Activated effector memory CD4-positive, alpha-beta T cell treated with Interleukin-2 at 50 U/mL for 16 hours (primary cell): ENCODE measurements around the gene KIAA1191.
A peak's percentile ranks its signal among the peaks of the same experiment; 100 is the strongest.

Experiments used
- DNase-seq: peaks from one replicate; pipeline ENCODE4 v3.0.0-alpha.2; 2020

Gene KIAA1191

DNA sequence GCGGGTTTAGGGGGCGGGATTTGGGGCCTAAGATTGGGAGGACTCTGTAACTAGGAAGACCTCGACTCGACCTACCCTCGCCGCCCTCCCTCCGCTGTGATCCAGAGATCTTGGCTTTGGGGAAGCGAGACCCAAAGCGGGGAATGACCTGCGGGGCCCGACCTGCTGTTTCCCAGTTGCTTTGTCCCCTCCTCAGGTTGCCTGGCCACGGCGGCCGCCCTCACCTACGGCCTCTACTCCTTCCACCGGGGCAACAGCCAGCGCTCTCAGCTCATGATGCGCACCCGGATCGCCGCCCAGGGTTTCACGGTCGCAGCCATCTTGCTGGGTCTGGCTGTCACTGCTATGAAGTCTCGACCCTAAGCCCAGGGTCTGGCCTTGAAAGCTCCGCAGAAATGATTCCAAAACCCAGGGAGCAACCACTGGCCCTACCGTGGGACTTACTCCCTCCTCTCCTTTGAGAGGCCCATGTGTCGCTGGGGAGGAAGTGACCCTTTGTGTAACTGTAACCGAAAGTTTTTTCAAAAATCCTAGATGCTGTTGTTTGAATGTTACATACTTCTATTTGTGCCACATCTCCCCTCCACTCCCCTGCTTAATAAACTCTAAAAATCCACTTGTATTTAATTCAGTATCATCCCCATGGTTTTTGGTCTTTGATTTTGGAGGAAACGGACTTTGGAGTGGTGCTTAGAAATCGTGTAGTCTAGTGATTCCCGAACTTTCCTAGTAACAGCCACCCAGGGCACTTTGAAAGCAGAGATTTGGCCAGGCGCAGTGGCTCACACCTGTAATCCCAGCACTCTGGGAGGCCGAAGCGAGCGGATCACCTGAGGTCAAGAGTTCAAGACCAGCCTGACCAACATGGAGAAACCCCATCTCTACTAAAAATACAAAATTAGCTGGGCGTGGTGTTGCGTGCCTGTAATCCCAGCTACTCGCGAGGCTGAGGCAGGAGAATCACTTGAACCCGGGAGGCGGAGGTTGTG, 27.9 kb upstream of the KIAA1191 start:
- no peak for DNase-seq

DNA sequence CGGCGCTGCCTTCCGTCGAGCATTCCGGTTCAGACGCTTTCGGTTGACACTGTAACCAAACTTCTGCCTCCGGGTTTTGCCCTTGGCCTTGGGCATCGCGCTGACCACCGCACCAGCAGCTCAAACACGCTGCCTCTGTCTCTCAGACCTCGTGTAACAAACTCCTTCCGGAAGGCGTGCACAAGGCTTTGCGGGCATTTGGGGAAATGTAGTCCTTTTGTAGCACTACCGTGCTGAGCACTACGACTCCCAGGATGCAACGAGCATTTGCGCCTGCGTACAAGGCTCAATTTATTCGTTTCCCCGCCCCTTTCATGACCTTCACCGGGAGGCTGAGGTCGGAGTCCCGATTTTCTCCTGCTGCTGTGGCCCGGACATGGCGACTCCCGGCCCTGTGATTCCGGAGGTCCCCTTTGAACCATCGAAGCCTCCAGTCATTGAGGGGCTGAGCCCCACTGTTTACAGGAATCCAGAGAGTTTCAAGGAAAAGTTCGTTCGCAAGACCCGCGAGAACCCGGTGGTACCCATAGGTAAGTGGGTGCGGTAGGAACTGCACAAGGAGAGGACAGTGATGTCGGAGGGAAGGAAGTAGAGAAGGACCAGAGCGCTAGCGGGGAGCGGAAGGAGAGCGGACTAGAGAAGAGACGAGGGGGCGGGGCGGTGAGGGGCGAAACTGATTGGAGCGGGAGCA, 27.0 kb upstream of the KIAA1191 start, which contains the start of the genes HIGD2A and NOP16:
Gene HIGD2A, plus strand, starts transcription at position 308 of the 691 bp plus-strand sequence. Its CDS starts 69 bp downstream, at position 377.
Gene NOP16, minus strand, starts transcription at position 155 of the 691 bp plus-strand sequence. Its CDS starts 59 bp downstream, at position 96.
- peak; percentile 97 for DNase-seq

DNA sequence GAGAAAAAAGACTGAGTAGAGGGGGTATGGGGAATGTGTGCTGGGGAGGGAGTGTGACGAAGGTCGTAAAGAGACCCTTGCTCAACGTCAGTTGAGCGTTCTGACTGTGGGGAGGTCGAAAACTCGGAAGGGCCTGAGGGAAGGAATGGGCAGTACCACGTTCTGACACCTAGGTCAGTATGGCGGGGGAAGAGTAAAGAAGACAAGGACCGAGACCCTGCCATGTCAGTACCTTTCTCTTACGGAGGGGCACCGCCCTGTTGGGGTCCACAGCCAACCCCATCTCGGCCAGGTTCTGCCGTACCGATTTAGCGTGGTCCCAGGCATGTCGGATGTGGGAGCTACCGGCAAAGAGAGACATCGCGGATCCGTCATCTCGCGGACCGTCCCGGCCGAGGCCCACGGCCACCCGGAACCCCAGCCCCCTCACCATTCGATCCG, 26.5 kb upstream of the KIAA1191 start:
- DNase-seq = no peak

DNA sequence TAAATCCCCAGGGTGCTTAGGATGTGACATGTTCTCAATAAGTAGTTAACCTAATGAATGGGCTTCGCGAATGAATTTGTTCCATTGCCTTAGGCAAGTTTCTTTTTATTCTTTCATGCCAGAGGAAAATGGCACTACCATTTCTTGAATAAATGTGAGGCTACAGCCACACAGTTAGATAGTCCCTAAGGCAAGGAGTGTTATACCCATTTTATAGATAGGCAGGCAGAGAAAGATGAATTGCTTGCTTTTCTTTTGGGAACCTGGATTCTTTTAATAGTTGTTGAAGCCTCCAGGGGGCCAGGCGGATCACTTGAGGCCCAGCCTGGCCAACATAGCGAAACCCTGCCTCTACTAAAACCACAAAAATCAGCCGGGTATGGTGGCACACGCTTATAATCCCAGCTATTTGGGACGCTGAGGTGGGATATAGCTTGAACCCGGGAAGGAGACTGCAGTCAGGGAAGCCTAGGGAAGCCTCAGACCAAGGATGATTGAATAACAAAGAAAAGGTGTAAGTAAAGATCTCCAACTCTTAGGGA, 25.9 kb upstream of the KIAA1191 start:
- DNase-seq = no peak

DNA sequence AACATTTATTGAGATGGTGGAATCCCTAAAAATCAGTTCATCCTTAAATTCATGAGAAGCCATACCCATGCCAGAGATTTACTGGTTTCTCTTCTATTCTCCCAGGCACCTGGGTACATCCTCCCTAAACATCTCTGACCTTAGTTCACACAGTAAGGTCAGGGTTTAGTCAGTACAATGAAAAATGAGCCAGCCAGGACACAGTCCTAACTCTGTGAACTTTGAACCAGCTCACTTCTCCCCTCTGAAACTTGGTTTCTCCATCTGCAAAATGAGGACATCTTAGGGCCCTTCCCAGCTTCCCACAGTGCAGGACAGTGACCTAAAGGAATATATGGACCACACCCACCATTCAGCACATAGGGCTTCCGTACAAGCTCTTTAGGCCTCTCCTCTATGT, 24.9 kb upstream of the KIAA1191 start:
- no peak for DNase-seq

DNA sequence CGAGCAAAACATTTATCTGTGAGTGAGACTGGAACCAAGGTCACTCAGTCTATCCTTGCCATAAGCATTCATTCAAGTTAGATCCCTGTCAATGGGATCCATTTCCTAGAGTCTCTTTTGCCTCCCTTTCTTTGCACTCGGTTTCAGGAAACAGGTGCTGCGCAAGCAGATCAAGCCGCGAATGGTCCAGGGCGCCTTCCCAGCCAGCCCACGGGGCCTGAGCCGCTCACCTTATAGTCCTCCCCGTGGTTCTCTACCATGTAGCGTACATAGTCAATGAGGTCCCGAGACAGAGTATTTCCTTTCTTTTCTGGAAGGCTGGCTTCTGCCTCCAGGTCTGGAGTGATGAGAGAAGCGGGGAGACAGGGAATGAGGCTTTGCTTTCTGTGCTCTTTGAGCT, 23.4 kb upstream of the KIAA1191 start:
- DNase-seq = no peak

DNA sequence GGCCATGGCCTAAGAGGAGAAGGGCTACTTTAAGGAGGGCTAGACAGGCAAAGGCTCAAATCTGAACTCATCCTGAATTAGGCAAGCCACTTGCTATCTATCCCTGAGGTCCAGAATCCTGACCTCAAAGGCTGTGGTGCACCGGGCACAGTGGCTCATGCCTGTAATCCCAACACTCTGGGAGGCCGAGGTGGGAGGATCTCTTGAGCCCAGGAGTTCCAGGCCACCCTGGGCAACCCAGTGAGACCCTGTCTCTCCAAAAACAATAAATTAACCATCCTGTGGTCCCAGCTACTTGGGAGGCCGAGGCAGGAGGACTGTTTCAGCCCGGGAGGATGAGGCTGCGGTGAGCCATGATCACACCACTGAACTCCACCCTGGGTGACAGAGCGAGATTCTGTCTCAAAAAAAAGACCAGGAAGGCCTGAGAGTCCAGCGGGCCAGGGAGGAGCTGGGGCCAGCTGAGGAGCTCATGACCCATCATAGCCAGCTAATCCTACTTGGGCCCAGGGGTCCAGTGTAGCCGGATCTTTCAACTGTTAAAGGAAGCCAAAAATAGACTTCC, 22.9 kb upstream of the KIAA1191 start:
- DNase-seq = no peak

DNA sequence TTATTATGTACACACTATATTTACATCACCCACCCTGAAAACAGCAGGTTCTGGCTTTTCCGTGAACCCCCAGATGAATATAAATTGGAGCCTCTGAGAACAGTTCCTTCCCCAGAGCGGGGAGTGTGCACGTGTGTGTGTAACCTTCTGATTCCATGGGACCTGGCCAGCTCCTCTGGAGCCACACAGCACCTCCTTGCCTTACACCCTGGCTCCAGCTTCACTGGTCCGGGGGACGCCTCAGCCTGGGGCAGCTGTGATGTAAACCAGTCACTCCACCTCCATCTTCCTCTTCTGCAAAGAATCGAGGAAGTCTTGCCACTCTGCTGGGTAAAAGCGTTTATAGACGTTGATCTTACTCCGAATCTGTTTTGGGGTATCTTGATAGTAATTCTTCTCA, 22.4 kb upstream of the KIAA1191 start:
- DNase-seq = no peak

DNA sequence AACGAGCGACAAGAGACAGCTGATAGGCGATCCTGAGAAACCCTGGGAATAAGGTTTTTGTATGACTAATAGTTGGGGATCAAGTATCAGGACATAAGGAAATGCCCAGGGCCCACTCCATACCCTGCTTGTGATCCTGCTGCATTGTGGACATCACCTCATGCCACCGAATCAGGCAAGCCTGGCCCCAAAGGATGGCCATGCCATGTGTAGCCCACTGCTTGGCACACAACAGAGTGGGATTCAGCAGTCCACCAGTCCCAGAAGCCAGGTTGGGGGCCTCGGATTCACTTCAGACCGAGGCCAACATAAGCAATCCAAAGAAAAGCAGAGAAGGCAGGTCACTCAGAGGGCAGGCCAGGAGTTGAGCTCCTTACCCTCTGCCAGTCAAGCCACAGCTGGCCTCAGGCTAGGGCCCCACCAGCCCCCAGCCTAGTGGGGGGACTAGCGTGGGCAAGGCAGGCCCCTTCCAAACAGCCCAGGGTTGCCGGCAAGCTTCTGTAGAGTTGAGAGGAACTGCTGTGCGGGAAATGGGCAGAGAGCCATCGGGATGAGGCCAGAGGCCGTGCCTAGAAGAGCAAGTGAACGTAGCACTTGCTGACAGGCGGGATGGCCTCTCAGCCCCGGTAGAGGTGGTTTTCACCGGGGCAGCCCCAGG, 21.8 kb upstream of the KIAA1191 start:
- DNase-seq = no peak

DNA sequence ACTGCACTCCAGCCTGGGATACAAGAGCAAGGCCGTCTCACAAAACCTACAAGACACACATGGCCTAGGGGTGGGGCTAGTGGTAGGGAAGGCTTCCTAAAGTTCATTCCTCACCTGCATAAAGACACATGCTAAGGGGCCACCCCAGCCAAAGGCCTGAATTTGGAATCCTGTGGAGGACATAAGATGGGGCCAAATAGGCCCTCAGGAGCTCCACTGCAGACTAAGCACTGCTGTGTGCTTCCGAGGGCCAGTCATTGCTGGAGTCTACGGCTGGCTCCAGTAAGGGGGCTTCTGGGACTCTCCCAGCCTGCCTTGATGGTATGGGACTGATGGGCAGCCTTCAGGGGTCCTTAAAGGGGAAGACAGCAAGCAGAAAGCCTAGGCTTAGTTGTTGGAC, 21.2 kb upstream of the KIAA1191 start:
- no peak for DNase-seq

DNA sequence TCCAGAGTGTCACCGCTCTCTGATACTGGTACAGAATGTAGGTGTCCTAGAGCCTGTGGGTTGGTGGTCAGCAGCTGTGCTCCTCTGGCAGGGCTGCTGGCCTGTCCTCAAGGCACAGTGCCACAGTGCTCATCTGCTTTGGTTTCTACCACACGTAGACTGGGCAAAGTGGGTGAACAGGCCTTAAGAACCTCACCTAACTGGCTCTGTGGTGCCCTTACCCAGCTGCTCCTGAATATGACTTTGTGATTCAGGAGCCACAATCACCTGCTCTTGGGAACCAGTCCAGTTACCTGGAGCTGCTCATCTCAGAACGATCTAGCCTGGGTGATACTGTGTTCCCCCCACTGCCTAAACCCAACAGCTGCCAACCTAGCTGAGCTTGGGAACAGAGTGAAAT, 20.4 kb upstream of the KIAA1191 start:
- DNase-seq = no peak

DNA sequence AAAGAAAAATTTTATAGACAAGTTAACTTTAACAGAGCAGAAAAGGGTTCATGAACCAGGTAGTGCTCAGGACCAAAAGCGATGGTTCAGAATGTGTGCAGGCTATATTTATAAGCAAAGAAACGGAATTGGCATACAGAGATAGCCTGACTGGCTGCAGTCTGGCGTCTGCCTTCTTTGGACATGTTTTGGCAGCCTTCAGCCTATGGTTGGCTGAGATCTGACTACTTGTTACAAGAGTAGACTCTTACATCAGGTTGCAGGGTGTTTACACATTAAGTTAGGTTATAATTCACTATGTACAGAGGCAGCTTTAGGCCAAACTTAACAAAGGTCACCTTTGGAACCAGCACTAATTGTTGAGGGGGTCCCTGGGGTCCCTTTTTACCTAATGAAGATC, 19.9 kb upstream of the KIAA1191 start:
- no peak for DNase-seq

DNA sequence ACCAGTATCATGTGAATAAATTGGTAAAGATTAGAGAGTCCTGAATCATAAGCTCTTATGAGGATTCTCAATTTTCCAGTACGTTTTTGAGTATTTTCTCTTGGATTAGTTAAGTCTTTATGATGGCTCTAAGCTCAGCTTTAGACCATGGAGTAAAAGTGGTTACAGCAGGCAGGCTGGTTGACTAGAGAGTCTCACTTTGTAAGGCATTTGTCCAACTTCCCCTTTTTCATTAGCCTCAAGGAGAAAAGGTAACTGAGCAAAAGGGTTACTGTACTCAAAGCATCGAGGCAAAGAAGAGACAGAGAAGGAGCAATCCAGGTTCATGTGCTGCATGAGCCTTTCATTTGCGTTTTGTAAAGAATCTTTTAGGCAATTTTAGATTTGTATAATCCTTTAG, 18.3 kb upstream of the KIAA1191 start:
- DNase-seq = no peak

DNA sequence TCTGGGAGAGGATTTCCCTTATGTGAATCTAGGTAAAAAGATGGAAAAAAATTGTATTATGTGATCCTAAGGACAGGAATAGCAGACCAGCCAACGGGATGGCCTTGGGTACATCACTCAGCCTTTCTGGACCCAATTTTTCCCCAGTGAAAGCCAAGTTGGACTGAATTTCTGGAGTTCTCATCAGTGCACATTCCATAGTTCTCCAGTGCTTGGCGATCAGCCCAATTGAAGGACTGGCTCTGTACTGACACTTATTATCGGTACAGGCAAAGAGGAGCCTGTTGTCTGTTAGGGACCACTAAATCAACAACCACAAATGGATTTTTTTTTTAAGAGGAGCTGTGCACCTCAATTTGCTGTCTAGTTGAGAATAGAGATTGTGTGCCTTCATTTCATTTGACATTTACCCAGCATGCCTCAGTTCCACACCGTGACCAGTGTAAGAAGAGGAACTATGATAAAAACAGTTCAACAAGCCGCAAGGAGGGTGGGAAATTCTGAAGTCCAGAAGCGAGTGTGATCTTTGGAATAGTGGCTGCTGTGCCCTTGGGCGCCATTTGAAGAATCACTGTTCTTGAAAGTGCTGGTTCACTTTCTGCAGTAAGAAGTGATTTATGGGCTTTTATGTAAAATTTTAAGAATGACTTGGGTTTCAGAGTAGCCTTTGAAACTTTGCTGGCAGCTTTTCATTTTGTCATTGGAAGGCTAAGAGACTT, 11.7 kb upstream of the KIAA1191 start:
- DNase-seq = no peak

DNA sequence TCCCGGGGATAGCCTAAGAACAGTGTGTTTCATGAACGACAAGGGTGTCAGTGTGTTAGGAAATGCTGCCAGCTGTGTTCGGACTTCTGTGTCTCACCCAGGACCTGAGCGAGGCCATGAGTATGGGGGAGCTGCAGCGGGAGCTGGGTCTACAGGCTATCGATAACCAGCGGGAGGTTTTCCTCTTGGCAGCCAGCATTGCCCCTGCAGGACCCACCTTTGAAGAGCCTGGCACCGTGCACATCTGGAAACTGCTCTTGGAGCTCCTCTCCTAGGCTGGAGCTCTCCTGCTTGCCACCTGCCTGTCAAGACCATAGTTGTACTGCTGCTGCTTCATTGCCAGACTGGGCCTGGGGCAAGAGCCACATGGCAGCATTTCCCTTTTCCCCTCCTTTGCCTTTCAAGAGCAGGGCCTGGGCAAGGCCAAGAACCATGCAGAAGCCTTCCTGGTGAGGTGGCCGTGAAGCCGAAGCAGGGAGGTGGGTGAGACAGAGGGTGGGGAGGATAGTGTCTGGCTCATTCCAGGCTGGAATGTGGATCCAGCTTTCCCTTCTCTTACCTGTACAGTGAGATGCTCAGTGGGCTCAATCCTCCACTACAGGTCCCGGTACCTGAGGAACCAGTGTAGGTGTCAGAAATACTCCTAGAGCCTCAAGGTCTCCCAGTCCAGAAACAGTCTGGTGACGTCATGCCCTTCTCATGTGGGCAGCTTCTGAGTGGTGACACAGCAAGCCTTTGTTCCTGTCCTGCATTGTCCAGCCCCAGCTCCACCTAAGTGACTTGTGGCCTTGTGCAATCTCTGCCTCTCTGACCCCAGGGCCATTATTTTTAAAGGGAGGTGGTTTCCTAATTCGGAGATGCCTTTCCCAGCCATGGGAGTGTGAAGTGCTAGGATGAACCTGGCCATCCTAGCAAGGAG, 10.3 kb upstream of the KIAA1191 start:
- DNase-seq = no peak

DNA sequence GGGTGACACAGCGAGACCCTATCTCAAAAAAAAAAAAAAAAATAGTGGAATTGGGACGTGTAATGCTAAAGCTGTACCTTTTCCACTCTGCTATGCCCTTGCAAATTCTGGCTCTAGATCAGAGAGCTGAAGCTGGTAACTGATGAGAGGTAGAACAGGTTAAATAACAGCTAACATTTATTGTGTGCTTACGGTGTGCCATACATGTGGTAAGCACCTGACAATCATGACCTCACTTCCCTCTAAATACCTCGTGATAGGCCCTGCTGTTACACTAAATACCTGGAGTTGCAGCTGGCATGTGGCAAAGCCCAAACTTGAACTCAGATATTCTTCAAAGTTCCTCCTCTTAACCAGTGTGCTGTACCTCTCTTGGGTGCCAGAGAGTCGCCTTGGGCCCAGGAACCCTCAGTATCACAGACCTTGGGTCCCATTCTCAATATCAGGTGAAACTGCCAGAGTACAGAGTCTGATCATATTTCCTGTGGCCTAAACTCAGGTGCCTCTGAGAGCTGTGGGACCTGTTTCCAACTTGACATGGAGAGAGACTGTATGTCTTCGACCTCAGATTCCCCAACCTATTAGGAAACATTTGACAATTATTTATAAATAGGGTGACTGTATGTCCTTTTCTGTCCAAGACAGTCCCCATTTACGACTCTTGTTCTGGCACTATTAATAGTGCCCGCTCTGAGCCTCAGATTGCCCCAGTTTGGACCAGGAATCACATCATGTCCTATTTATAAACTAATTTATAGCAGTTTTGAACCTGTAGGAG, 8.6 kb upstream of the KIAA1191 start:
- DNase-seq = no peak

DNA sequence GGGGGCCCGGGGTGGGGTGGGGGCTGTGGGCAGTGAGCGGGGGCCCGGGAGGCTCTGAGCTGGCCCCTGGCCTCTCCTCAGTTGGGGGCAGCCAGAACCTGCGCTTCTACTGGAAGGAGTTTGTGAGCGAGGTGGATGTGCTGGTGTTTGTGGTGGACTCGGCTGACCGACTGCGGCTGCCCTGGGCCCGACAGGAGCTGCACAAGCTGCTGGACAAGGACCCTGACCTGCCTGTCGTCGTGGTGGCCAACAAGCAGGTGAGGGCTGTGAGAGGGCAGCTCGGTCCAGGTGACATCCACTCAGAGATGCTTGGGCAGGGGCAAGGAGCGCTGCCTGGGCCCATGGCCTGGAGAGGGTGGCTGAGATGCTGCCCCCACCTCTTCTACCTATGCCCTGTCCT, 7.2 kb upstream of the KIAA1191 start:
- DNase-seq = no peak

DNA sequence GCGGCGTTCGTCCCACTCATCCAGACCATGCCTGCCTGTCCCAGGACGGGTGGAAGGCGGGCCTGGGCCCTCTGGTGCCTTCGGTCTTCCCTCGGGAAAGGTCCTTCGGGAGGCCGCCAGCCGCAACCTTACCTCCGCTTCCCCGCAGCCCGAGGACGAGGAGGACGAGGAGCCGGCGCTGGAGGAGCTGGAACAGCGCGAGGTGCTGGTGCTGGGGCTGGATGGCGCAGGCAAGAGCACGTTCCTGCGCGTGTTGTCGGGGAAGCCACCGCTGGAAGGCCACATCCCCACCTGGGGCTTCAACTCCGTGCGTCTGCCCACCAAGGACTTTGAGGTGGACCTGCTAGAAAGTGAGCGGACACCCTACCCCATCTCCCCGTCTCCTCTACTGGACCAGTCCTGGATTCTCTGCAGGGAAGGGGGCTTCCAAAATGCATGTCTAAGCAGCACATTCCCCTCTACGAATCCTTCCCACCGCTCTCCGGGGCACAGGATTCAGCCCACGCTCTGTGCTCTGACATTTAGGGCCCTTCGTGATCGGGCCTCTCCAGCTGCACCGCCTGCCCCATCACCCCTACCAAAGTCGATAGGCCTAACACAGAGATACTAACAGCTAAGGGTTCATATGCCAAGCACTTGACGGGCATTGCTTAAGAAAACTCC, 4.8 kb upstream of the KIAA1191 start:
- no peak for DNase-seq
